WERI-Rb-1 (cell line): Measurements from ENCODE around the gene LRRC43.
"Not testable (repeated sequence)": the region's sequence is repeated elsewhere in the genome, so short reads cannot be mapped to it uniquely, and the experiment has no call there.

Experiments
- DNase-seq: peaks from one replicate; pipeline ENCODE4 v3.0.0-alpha.2; 2020
- H3K27ac ChIP-seq: fragments of 250-450 bp; sonication (Bioruptor Pico); 2 replicates; pipeline ENCODE4 v1.5.1; 2020; ENCODE audit warnings: mild to moderate bottlenecking, moderate library complexity
- H3K27me3 ChIP-seq: fragments of 250-450 bp; sonication (Bioruptor Pico); 2 replicates; pipeline ENCODE4 v1.5.1; 2021; ENCODE audit warnings: mild to moderate bottlenecking, low read depth, moderate library complexity; ENCODE audit not compliant: insufficient read depth, severe bottlenecking
- H3K36me3 ChIP-seq: fragments of 250-450 bp; sonication (Bioruptor Pico); 2 replicates; pipeline ENCODE4 v1.5.1; 2020; ENCODE audit warnings: mild to moderate bottlenecking, moderate library complexity
- H3K4me3 ChIP-seq: 2 replicates; pipeline ENCODE4 v1.5.1; 2011; ENCODE audit warnings: low read depth, mild to moderate bottlenecking, control low read depth, low read length
- H3K9me3 ChIP-seq: fragments of 250-450 bp; sonication (Bioruptor Pico); 2 replicates; pipeline ENCODE4 v1.5.1; 2021; ENCODE audit warnings: mild to moderate bottlenecking, moderate library complexity; ENCODE audit not compliant: severe bottlenecking
- TF ChIP-seq, protein P1 (sequence below): IDR thresholded peaks from 2 replicates; pipeline ENCODE4 v1.5.1; 2011; ENCODE audit warnings: low read depth, mild to moderate bottlenecking, control low read depth, inconsistent platforms, low read length

Gene LRRC43

DNA sequence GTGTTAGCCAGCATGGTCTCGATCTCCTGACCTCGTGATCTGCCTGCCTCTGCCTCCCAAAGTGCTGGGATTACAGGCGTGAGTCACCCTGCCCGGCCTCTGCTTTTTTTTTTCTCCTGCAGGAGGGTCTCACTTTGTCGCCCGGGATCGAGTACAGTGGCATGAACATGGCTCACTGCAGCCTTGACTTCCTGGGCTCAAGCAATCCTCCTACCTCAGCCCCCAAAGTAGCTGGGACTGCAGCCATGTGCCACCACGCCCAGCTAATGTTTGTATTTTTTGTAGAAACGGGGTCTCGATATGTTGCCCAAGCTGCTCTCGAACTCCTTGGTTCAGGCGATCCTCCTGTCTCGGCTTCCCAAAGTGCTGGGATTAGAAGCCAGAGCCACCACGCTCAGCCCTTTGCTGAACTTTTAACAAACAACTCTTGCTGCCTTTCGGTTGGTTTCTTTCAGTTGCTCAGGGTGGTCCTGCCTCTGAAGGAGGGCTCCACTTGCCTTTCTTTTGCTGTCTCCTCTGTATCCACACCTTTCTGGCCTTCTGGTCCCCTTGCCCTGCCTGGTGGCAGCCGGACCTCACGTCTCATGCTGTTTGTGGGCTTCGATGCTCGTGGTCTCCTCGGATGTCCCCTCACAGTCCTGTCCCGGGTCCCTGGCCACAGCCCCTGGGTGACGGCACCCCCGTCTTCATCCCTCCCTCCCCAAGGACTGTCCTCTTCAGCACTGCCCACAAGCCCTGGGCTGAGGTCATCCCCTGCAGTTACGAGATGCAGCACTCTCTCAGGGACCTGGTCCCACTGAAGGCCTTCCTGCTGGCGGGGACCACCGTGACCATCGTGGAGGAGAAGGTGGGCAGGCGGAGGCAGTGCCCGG, 16.8 kb downstream of the LRRC43 start:
- H3K9me3 ChIP-seq: peaks cover 5% of the 10 kb centered on the region
- peaks cover 7% of the 10 kb centered on the region for H3K27me3 ChIP-seq
- TF ChIP-seq, protein P1, sequence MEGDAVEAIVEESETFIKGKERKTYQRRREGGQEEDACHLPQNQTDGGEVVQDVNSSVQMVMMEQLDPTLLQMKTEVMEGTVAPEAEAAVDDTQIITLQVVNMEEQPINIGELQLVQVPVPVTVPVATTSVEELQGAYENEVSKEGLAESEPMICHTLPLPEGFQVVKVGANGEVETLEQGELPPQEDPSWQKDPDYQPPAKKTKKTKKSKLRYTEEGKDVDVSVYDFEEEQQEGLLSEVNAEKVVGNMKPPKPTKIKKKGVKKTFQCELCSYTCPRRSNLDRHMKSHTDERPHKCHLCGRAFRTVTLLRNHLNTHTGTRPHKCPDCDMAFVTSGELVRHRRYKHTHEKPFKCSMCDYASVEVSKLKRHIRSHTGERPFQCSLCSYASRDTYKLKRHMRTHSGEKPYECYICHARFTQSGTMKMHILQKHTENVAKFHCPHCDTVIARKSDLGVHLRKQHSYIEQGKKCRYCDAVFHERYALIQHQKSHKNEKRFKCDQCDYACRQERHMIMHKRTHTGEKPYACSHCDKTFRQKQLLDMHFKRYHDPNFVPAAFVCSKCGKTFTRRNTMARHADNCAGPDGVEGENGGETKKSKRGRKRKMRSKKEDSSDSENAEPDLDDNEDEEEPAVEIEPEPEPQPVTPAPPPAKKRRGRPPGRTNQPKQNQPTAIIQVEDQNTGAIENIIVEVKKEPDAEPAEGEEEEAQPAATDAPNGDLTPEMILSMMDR: no peak
- no peak overlapping the region for H3K27ac ChIP-seq
- no peak for DNase-seq
- no peak overlapping the region for H3K4me3 ChIP-seq
- no peaks in the 10 kb centered on the region for H3K36me3 ChIP-seq

DNA sequence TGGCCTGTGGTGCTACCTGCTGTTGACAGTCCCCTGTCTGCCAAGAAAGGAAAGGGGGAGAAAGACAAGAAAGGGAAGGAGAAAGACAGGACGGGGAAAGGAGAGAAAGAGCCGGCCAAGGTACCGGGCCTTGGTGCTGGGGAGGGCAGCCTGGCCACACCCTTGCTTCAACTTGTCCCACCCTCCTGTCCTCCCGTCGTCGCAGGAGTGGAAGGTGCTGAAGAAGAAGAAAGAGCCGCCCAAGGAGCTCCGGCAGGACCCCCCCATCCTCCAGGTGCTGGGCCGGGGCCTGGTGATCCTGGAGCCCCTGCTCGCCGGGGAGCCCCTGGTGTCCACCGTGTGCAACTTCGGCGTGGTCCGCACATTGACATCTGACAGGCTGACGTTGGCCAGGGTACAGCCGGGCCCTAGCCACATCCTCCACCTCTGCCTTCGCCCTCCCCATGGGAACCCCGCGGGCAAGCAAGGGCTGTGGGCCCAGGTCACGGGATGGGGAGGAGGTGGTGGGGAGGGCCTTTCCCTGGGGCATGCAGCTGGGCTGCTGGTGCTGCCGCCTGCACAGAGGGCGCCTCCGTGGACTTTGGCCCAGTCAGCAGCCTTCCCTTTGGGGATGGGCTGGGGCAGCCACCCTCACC, 17.7 kb downstream of the LRRC43 start:
- Histone ChIP-seq H3K9me3 (no peaks in the 10 kb centered on the region), H3K27me3 (peaks cover 9% of the 10 kb centered on the region)
- peak; percentile 21 for DNase-seq

DNA sequence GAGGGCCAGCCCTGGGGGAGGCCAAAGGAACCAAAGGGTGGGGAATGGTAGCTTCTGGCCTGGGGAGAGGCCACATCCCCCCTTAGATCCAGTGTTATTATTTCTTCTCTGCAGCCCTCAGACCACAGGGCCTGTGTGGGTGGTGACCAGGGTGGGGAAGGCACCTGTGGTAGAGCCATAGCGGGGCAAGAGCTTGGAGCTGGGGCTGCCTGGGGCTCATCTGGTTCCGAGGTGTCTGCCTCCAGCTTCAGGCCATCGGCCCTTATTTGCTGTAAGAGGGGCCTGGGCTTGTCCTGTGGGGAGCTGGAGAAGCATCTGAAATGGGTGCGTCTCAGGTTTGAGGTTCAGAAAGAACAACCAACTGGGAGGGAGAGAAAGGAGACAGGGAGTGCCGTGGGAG, 18.5 kb downstream of the LRRC43 start:
- H3K9me3 ChIP-seq: no peaks in the 10 kb centered on the region
- no peaks in the 10 kb centered on the region for H3K36me3 ChIP-seq
- DNase-seq: no peak
- H3K27me3 ChIP-seq: peaks cover 9% of the 10 kb centered on the region
- H3K27ac ChIP-seq: no peak overlapping the region
- TF ChIP-seq, protein P1: no peak
- H3K4me3 ChIP-seq: no peak overlapping the region

More for the DNA sequence above, 17.7 kb downstream of the LRRC43 start:
- Histone ChIP-seq H3K4me3 (no peak overlapping the region), H3K27ac (no peak overlapping the region), H3K36me3 (no peaks in the 10 kb centered on the region)
- TF ChIP-seq, protein P1: peak; percentile 29; the same call in 1 of the 2 replicates

DNA sequence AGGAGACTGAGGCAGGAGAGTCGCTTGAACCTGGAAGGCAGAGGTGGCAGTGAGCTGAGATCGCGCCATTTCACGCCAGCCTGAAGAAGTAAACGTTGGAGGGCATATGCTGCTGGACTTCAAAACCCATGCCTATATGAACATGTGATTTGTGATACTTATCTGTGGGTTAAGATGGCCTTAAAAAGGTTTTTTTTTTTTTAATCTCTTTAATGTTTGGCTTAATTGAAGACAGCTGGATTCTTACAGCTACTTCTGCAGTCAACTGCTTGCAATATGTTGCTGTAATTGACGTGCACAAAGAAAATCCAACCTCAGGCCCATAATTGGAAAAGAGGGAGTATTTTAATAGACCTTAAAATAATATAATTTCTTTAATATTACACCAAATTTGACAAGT, 19.1 kb downstream of the LRRC43 start:
- TF ChIP-seq, protein P1: no peak
- H3K4me3 ChIP-seq: no peak overlapping the region
- H3K27ac ChIP-seq: no peak overlapping the region
- H3K27me3 ChIP-seq: peaks cover 9% of the 10 kb centered on the region
- no peaks in the 10 kb centered on the region for H3K9me3 ChIP-seq
- DNase-seq: no peak
- H3K36me3 ChIP-seq: peaks cover 4% of the 10 kb centered on the region

DNA sequence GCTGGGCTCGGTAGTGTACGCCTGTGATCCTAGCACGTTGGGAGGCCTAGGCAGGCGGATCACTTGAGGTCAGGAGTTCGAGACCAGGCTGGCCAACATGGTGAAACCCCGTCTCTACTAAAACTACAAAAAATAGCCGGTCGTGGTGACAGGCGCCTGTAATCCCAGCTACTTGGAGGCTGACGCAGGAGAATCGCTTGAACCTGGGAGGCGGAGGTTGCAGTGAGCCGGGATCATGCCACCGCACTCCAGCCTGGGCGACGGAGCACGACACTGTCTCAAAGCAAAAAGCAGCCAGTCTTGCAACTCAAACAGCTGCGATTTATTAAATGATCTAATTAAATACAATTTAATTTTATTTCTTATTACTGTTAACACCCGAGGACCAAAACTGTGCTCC, 19.9 kb downstream of the LRRC43 start:
- DNase-seq, H3K9me3 ChIP-seq, H3K27ac ChIP-seq, H3K27me3 ChIP-seq: not testable (repeated sequence)
- peaks cover 12% of the 10 kb centered on the region for H3K36me3 ChIP-seq
- H3K4me3 ChIP-seq: peak overlapping the region; percentile 50
